ENCODE results near the gene FUT8.
"Not testable (repeated sequence)": the region's sequence is repeated elsewhere in the genome, so short reads cannot be mapped to it uniquely, and the experiment has no call there.

The FUT8 gene

DNA sequence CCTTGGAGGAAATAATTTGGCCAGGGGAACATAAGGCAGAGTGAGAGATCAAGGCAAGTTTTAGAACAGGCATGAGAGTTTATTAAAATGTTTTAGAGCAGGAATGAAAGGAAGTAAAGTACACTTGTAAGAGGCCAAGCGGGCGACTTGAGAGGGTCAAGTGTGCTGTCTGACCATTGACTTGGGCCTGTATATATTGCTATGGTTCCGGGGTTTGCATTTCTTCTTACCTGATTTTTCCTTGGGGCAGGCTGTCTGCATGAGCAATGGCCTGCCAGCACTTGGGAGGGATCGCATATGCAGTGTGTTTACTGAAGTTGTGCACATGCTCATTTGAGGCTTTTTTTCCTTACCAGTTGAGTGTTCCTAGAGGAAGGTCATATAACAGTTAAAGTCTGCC, 214.8 kb downstream of the FUT8 start:
- no peak for DNase-seq

DNA sequence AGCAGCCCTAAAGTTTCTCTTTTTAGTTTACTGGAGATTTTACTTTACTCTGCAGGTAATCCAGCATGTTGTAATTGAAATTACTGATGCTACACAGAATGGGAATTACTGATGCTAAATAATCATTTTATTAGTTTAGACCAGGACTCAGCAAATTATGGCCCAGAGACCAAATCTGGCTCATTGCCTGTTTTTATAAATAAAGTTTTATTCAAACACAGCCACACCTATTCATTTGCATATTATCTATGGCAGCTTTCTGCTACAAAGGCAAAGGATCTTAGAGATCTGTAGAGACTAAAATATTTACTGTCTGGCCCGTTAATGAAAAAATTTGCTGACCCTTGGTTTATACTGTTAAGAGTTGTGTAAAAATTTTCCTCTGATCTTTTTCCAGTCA, 216.1 kb downstream of the FUT8 start:
- DNase-seq, result no peak

DNA sequence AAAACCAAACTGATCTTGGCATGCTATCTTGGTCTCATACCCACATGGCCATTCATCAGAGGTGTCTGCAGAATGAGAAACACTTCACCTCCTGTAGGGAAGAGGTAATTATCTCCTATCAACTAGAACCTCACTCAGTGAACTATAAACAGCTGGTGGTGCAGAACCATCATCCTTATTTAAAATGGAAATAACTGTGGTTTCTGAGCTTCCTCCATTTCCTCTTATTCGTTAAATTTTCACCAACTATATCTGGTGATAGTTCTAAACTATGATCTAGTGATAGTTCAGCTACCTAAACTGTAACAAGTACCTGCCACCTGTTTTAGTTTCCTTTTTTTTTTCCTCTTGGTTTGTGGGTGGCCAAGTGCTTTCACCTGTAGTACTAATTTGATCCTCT, 218.5 kb downstream of the FUT8 start:
- no peak for DNase-seq

DNA sequence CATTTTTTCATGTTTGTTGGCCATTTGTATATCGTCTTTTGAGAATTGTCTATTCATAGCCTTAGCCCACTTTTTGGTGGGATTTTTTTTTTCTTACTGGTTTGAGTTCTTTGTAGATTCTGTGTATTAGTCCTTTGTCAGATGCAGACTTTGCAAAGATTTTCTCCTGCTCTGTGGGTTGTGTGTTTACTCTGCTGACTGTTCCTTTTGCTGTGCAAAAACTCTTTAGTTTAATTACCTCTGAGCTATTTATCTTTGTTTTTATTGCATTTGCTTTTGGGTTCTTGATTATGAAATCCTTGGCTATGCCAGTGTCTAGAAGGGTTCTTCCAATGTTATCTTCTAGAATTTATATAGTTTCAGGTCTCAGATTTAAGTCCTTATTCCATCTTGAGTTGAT, 220.0 kb downstream of the FUT8 start:
- no peak for DNase-seq

DNA sequence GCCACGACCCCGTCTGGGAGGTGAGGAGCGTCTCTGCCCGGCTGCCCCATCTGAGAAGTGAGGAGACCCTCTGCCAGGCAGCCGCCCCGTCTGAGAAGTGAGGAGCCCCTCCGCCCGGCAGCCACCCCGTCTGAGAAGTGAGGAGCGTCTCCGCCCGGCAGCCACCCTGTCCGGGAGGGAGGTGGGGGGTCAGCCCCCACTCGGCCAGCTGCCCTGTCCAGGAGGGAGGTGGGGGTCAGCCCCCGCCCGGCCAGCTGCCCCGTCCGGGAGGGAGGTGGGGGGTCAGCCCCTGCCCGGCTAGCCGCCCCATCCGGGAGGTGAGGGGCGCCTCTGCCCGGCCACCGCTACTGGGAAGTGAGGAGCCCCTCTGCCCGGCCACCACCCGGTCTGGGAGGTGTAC, 221.1 kb downstream of the FUT8 start:
- not testable (repeated sequence) for DNase-seq

DNA sequence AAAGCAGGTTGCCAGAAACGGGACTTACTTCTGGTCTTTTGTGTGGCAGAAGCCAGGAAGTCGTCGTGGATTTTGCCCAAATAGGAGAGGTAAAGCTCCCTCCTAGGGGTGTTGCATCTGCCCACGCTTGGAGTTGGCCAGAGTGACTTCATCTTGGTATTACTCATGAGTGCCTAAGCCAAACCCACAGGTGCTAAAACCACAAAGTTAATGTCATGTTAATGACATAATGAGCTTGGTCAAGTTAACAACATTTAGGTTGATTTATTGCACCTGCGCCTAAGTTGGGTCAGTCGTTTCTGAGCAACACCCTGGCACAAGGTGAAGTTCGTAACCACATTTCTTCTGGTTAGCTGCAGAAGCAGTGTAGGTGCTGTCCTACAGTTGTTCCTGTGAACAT, 225.2 kb downstream of the FUT8 start:
- no peak for DNase-seq

DNA sequence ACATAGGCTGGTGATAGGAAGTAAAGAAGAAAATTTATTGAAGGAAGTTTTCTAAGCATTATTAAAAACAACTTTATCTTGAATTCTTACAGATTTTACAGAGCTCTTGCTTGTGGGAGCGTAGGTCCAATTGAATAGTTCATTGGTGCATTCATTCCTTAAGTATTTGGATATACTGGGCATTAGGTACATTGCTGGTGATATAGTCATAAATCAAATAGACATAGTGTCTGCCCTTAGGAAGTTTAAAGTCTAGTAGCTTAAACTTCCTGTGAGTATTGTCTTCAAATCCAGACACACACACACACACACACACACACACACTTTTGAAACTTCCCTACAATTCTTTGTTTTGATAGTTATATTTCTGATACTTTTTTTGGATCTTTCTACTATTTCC, 226.7 kb downstream of the FUT8 start:
- no peak for DNase-seq

DNA sequence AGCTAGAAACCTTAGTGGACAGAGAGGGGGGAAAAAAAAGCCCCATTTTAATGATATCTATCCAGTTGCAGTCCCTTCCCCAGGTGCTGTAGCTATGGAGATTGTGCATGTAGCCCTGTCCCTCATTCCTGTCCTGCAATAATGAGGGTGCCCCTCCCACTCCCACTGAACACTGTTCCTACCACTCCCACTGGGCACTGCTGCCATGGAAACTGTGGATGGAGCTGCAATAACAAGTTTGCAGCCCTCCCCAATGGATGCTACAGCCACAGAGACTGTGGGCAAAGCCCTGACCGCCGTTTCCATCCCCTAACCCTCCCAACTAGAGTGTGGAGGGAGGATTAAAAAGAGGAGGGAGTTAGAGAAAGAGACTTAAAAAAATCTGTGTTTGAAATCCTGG, 238.3 kb downstream of the FUT8 start:
- no peak for DNase-seq

DNA sequence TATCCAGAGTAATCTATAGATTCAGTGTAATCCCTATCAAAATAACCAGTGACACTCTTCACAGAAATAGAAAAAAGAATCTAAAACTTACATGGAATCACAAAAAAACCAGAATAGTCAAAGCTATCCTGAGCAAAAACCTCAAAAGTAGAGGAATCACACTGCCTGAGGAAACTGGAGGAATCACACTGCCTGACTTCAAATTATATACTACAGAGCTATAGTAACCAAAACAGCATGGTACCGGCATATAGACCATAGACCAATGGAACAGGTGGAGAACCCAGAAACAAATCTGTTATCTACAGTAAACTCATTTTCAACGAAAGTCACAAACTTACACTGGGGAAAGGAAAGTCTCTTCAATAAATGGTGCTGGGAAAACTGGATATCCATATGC, 244.0 kb downstream of the FUT8 start:
- DNase-seq, result no peak

DNA sequence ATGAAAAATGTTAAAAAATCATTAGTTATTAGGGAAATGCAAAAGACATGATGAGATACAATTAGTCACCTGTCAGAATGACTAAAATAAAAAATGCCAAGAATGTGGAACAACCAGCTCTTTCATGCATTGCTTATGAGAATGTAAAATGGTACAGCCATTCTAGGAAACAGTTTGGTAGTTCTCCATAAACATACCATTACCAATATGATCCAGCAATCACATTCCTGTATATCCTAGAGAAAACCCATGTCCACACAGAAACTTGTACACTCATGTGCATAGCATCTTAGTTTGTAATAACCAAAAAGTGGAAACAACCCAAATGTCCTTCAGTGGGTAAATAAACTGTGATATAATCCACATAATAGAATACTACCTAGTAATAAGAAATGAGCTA, 245.7 kb downstream of the FUT8 start:
- DNase-seq, result no peak

DNA sequence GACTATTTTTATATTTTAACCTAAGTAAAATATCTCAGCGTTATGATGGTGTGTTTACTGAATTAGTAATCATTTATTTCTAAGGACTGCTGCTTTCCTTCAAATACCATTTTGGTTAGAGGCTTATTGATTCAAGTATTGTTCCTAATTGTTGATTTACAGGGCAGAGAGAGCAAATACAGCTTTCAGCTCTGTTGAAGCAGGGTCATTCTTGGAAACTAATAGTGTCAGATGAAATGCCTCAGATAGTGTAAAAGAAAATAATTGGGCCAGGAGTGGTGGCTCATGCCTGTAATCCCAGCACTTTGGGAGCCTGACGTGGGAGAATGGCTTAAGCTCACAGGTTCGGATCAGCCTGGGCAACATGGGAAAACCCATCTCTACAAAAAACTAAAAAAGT, 249.3 kb downstream of the FUT8 start:
- no peak for DNase-seq

DNA sequence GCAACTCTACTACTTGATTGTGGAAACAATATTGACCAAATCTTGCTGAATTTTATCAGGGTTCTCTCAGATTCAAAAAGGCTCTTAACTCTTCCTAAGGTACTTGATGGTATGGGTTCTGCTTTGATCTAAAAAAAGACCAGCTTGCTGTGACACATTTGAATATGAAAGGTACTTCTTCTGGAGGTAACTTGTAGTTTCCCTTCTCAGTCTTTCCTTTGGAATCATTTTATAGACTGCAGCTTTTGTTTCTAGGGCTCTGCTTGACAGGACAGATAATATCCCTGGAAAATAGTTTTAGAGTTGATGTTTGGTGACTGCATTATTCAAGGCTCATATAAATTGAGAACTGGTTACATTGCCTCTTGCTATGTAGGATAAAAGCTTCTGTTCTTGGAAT, 251.9 kb downstream of the FUT8 start:
- DNase-seq, result no peak

DNA sequence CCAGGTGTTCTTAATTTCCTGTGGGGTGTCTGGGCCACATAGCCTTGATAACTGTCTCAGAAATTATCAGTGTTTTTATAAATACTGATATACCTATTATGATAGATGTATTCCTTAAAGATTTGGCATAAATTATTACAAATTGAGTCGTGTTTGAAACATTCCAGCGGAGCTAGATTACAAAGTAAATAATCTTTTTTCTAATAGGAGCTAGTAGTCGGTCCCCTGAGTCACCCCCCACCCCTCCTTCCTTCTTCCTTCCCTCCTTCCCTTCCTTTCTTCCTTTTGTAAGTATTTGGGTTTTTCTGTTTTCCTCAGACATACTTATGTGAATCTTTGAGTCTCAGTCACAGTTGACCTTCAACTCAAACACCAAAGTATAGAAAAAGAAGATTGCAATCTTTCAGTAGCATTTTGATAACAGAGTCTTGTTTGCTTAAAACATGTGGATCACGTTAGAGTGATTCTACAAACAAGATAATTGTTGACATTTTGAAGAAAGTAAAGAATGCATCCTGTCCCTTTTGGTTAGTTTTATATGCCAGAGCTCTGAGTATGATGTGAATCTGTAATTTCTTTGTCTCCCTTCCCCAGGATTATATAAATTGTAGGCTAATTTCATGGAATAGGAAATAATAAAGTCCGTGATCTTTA, 264.0 kb downstream of the FUT8 start:
- DNase-seq, result no peak

DNA sequence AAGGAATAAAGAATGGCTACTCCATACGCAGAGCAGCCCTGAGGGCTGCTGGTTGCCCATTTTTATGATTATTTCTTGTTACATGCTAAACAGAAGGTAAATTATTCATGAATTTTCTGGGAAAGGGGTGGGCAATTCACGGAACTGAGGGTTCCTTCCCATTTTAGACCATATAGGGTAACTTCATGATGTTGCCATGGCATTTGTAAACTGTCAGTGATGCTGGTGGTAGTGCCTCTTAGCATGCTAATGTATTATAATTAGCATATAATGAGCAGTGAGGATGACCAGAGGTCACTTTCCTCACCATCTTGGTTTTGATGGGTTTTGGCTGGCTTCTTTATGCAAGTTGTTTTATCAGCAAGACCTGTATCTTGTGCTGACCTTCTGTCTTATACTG, 273.0 kb downstream of the FUT8 start:
- DNase-seq, result no peak

DNA sequence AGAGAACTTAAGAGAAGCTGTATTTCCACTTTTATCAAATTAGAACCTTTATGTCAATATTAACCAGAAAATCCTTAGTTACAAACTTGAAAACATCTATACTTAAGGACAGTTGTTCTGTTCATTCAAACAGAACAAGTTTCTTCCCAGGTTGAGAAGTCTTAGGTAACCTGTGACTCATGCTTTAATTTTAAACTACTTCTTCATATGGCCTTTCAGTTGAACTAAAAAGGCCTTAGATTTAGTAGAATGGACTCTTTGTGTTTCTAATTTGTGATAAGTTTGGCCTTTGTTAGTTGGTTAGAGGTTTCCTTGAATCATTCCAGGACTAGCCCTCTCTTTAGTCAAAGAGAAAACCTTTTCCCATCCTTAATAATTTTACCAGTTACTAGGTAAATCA, 274.2 kb downstream of the FUT8 start:
- no peak for DNase-seq

DNA sequence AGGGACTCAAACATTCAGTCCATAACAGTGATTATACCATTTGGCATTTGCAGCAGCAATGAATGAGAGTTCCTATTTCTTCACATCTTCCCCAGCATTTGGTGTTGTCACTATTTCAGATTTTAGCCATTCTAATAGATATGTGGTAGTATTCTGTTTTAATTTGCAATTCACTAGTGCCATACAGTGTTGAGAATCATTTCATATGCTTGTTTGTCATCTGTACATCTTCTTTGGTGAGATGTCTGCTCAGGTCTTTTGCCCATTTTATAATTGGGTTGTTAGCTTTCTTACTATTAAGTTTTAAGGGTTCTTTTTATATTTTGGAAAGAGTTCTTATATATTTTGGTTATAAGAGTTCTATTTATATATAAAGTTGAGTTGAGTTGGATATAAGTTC, 276.5 kb downstream of the FUT8 start:
- DNase-seq, result no peak

DNA sequence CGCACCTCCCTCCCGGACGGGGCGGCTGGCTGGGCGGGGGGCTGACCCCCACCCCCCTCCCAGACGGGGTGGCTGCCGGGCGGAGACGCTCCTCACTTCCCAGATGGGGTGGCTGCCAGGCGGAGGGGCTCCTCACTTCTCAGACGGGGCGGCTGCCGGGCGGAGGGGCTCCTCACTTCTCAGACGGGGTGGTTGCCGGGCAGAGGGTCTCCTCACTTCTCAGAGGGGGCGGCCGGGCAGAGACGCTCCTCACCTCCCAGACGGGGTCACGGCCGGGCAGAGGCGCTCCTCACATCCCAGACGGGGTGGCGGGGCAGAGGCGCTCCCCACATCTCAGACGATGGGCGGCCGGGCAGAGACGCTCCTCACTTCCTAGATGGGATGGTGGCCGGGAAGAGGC, 280.0 kb downstream of the FUT8 start:
- not testable (repeated sequence) for DNase-seq

DNA sequence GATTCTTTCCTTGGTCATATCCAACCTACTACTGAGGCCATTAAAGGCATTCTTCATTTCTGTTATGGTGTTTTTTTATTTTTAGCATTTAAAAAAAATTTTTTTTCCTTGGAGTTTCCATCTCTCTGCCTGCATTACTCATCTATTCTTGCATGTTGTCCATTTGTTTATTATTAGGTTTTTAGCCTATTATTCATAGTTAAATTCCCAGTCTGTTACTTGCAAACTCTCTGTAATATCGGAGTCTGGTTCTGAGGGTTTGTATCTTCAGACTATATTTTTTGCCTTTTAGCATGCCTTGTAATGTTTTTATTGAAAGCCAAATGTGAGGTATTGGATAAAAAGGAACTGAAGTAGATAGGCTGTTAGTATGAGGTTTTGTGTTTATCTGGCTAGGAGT, 284.3 kb downstream of the FUT8 start:
- no peak for DNase-seq

DNA sequence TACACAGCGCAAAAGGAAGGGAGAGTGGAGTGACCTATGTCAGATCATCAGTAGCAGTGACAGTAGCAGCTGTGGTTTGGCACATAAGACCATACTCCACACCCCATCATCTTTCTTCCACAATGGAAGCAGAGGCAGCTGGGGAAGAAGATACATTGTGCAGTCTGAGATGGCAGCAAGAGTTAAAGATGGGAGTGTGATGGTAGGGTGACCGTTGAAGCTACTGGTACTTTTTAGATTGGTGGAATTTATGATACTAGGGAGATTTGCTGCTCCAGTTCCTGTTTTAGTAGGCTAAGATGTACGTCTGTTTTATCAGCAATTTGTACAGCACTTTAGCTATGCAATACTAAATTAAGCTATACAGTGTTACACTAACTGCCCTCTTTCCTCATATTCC, 291.0 kb downstream of the FUT8 start:
- no peak for DNase-seq

DNA sequence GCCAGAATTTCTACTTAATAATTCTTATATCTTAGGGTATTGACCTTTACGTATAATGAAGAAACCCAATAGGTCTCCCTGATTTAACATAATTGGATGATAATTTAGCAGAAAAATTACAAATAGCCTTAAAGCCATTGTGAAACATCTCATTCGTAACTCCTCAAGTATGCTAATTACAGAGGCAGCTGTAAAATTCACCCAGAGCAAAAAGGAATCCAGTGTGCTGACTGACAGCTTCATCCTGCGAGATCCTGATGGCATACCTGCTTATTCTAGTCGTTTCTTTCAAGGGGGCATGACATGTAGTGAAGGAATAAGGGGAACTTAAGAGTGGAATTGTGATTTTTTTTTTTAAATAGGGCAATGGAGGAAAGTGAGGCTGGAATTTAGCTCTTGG, 291.5 kb downstream of the FUT8 start:
- DNase-seq, result no peak

DNA sequence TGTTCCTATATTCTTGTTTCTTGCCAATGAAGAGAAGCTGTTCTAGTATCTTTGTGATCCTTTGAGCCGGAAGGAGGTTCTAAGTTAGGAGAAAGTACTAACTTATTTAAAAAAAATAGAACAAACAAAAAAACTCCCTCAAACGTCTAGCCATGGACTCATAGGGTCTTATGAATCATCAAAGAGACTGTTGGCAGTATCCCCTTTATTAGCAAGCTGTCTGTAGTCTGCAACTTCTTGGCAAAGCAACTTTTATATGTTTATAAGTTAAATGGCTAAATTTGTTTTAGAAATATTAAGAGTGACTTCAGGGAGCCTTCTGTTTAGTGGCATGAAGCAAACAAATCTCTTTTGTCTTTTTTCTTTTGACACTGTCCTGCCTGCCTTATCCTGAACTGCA, 291.9 kb downstream of the FUT8 start:
- DNase-seq, result no peak

DNA sequence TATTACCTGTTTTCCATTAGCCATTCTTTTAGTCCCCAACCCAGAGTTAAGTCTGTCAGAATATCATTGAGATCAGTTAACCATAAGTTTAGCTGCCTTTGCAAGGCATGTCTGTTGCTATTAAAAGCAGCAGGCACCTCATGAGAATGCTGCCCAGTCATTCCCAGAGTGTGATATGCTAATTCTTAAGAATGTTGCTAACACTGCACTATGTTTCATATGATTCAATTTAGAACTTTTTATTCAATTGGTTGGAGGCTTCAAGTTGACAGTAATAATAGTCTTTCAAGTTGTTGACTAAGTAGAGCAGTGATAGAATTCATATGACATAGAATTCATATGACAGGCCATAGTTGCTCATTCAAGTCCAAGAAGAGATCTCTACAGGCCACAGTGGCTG, 292.3 kb downstream of the FUT8 start:
- no peak for DNase-seq

DNA sequence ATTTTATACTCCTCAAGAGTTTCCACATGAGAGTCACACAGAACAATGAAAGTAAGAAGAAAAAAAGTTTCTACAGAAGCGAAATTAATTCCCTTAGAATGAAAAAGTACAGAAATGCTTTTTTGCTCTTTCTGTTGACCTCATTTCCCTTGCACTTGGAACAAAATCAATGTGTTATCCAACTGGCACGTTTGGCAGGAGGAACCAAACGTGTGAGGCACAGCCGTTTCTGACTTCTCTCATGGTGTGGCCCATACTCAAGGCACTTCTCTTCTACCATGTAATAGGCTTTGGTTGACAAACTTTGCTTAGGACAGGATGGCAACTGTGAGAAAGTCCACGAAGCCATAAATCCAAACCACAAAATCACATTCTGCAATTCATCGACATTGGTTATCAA, 297.0 kb downstream of the FUT8 start:
- DNase-seq, result no peak

DNA sequence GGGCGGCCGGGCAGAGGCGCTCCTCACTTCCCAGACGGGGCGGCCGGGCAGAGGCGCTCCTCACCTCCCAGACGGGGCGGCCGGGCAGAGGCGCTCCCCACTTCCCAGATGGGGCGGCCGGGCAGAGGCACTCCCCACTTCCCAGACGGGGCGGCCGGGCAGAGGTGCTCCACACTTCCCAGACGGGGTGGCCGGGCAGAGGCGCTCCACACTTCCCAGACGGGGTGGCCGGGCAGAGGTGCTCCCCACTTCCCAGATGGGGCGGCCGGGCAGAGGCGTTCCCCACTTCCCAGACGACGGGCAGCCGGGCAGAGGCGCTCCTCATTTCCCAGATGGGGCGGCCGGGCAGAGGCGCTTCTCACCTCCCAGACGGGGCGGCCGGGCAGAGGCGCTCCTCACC, 304.3 kb downstream of the FUT8 start:
- not testable (repeated sequence) for DNase-seq

DNA sequence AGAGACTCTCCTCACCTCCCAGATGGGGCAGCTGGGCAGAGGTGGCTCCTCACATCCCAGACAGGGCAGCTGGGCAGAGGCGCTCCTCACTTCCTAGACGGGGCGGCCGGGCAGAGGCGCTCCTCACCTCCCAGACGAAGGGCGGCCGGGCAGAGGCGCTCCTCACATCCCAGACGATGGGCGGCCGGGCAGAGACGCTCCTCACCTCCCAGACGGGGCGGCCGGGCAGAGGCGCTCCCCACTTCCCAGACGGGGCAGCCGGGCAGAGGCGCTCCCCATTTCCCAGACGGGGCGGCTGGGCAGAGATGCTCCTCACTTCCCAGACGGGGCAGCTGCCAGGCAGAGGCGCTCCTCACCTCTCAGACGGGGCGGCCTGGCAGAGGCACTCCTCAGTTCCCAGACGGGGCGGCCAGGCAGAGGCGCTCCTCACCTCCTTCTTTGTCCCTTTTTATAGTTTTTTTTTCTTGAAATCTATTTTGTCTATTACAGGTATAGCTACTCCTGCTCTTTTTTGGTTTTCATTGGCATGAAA, 304.9 kb downstream of the FUT8 start:
- DNase-seq, result not testable (repeated sequence)

DNA sequence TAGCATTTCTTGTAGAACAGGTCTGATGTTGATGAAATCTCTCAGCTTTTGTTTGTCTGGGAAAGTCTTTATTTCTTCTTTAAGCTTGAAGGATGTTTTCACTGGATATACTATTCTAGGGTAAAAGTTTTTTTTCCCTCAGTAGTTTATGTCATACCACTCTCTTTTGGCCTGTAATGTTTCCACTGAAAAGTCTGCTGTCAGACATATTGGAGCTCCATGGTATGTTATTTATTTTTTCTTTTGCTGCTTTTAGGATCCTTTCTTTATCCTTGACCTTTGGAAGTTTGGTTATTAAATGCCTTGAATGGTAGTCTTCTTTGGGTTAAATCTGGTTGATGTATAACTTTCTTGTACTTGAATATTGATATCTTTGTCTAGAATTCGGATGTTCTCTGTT, 306.1 kb downstream of the FUT8 start:
- no peak for DNase-seq
